Mucosa of rectum (tissue), 2 donors: Measurements from ENCODE around the gene CLIP3.

Source experiments
- H3K27ac ChIP-seq, 2 donors: one replicate each; pipeline ENCODE4 v1.7.0; 2013; ENCODE audit warnings: inconsistent platforms in 2 of 2, low read depth in 2 of 2, low read length in 2 of 2
- H3K27me3 ChIP-seq, 2 donors: one replicate each; pipeline ENCODE4 v1.7.0; 2013; ENCODE audit warnings: low read length in 2 of 2; ENCODE audit not compliant: control insufficient read depth in 2 of 2, insufficient read depth in 2 of 2
- H3K36me3 ChIP-seq, 2 donors: one replicate each; pipeline ENCODE4 v1.7.0; 2013; ENCODE audit warnings: low read length in 2 of 2; ENCODE audit not compliant: control insufficient read depth in 2 of 2, insufficient read depth in 2 of 2
- H3K4me1 ChIP-seq, 2 donors: one replicate each; pipeline ENCODE4 v1.7.0; 2013; ENCODE audit warnings: low read length in 2 of 2, mild to moderate bottlenecking in 1 of 2; ENCODE audit not compliant: control insufficient read depth in 2 of 2, insufficient read depth in 2 of 2
- H3K4me3 ChIP-seq, 2 donors: one replicate each; pipeline ENCODE4 v1.7.0; 2013; ENCODE audit warnings: low read length in 2 of 2
- H3K9ac ChIP-seq, 2 donors: one replicate each; pipeline ENCODE4 v1.7.0; 2013; ENCODE audit warnings: low read length in 2 of 2, low read depth in 1 of 2, mild to moderate bottlenecking in 1 of 2
- H3K9me3 ChIP-seq, 2 donors: one replicate each; pipeline ENCODE4 v1.7.0; 2013; ENCODE audit warnings: low read length in 2 of 2; ENCODE audit not compliant: control insufficient read depth in 2 of 2
- donor health status: healthy.
- donor health status: Normal muscosa, but diverticular disease.

CLIP3 gene

DNA sequence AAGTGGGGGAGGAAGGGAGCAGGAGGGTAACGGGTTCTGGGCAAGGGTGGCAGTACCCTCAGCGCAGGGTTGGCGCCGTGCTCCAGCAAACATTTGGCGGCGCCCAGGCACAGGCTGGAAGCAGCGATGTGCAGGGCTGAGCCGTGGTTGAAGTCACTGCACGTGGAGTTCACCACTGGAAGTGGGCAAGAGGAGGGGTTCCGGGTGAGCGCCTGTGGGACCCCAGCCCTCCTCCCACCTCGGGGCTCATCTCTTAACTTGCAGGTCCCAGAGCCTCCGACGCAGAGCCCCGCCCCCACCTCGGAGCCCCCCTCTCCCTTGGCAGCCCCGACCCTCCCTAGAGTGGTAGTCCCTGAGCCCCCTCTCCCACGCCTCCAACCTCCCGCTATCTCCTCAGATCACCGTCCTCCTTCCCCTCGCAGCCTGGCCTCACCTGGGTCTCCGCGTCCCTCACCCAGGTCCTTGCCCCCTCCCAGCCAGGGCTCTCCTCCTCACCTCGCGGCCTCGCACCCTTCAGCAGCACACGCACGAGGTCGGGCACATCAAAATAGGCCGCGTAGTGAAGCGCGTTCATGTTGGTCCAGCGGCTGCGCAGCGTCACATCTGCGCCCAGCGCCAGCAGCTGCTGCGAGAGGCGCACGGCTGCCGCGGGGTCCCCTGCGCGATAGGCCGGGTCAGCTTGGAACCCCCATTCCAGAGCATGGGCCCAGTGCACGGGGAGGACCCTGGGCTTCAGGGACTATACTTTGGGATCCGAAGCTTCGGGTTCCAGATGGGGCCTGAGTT is 6.4 kb downstream of the CLIP3 start:
- Histone ChIP-seq H3K27ac (no peak overlapping the region), H3K9ac (no peak overlapping the region), H3K9me3 (no peaks in the 10 kb centered on the region), H3K27me3 (no peaks in the 10 kb centered on the region), H3K36me3 (peaks cover 4 to 6% of the 10 kb centered on the region in 2 donors), H3K4me3 (no peak overlapping the region), H3K4me1 (no peaks in the 10 kb centered on the region)

DNA sequence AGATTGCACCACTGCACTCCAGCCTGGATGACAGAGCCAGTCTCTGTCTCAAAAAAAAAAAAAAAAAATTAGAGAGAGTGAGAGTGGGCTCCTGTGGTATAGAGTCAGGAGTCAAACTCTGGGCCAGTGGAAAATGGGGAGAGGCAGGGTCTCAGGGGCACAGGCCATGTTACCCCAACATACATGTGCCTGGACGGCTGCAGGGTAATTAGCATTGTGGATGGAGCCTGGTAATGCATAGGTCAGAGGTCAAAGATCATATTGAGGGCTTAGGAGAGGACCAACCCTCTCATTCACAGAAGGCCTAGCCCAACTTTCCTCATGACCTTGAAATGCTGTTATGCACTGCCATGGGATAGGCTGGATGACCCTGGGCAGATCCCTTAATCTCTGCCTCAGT is 7.1 kb downstream of the CLIP3 start:
- no peaks in the 10 kb centered on the region for H3K4me1 ChIP-seq
- H3K9ac ChIP-seq, result no peak overlapping the region
- no peaks in the 10 kb centered on the region for H3K27me3 ChIP-seq
- H3K36me3 ChIP-seq, result peaks cover 4 to 6% of the 10 kb centered on the region in 2 donors
- H3K4me3 ChIP-seq, result no peak overlapping the region
- no peaks in the 10 kb centered on the region for H3K9me3 ChIP-seq
- H3K27ac ChIP-seq, result no peak overlapping the region

GRCh38 chr19:36023432-36023831 is 9.2 kb downstream of the CLIP3 start:
- Histone ChIP-seq H3K9ac (no peak overlapping the region), H3K27ac (no peak overlapping the region), H3K4me1 (no peaks in the 10 kb centered on the region), H3K36me3 (peaks cover 6% of the 10 kb centered on the region in 2 donors), H3K9me3 (no peaks in the 10 kb centered on the region), H3K27me3 (no peaks in the 10 kb centered on the region), H3K4me3 (no peak overlapping the region)

GRCh38 chr19:36019061-36019670 is 13.5 kb downstream of the CLIP3 start:
- Histone ChIP-seq H3K9me3 (no peaks in the 10 kb centered on the region), H3K36me3 (peaks cover 3 to 6% of the 10 kb centered on the region in 2 donors), H3K4me3 (no peak overlapping the region), H3K4me1 (peaks cover 5% of the 10 kb centered on the region in 2 donors), H3K27ac (no peak overlapping the region), H3K9ac (no peak overlapping the region), H3K27me3 (no peaks in the 10 kb centered on the region)

DNA sequence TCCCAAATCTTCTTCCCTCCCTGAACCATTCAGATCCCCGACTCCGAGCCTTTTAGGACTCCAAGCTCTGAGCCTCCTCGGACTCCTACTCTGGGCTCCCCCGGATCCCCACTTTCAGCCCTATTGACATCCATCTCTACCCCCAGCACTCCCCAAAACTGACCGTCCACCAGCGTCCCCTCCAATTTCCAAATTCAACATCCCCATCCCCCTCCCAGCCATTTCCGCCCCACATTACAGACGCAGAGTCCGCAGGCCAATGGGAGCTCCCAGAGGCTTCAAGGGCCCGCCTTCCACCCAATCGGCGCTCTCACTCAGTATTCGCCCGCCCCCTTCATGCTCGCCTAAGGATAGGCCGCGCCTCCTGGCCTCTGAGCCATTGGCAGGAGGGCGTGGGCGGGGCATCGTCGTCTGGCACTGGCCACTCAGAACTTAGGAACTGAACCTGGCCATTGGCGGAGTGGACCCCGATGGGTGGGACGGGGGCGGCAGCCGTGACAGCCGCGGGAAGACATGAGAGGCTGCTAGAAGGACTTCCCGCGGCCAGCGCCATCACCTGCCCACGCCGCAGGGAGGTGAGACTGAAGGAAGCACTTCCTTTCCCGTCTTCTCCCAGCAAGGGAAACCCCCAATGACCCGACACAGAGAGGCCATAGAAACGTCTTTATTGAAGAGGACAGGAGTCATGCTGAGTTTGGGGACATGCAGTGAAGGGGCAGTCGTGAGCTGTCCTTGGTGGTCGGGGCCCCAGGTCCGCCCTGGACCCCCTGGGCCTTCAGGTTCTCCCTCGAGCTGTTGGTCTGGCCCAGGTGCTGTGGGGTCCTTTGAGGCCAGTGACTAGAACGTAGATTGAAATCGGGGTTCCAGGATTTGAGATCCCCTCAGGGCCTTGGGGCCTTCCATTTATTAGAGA is 18.4 kb downstream of the CLIP3 start, which contains the start of gene ALKBH6:
Gene ALKBH6 (minus strand): TSS at position 202 of the 913 bp plus-strand sequence. CDS start 816 bp downstream, outside the sequence.
- peak within 1 kb of the TSS; percentile 65 to 79 for H3K27ac ChIP-seq
- H3K36me3 ChIP-seq, result peaks cover 2 to 3% of the 10 kb centered on the region in 2 donors
- H3K9ac ChIP-seq, result peak within 1 kb of the TSS; percentile 82 to 96
- no peaks in the 10 kb centered on the region for H3K9me3 ChIP-seq
- H3K4me3 ChIP-seq, result peak within 1 kb of the TSS; percentile 87 to 96
- H3K4me1 ChIP-seq, result peaks cover 16 to 18% of the 10 kb centered on the region in 2 donors
- H3K27me3 ChIP-seq, result no peaks in the 10 kb centered on the region

GRCh38 chr19:36013280-36014011 is 19.2 kb downstream of the CLIP3 start:
- peak overlapping the region; percentile 82 to 96 for H3K9ac ChIP-seq
- H3K27ac ChIP-seq, result peak overlapping the region; percentile 65 to 79
- H3K4me1 ChIP-seq, result peaks cover 23 to 24% of the 10 kb centered on the region in 2 donors
- peak overlapping the region; percentile 87 to 96 for H3K4me3 ChIP-seq
- no peaks in the 10 kb centered on the region for H3K27me3 ChIP-seq
- peaks cover 0 to 3% of the 10 kb centered on the region in 2 donors for H3K36me3 ChIP-seq
- no peaks in the 10 kb centered on the region for H3K9me3 ChIP-seq

DNA sequence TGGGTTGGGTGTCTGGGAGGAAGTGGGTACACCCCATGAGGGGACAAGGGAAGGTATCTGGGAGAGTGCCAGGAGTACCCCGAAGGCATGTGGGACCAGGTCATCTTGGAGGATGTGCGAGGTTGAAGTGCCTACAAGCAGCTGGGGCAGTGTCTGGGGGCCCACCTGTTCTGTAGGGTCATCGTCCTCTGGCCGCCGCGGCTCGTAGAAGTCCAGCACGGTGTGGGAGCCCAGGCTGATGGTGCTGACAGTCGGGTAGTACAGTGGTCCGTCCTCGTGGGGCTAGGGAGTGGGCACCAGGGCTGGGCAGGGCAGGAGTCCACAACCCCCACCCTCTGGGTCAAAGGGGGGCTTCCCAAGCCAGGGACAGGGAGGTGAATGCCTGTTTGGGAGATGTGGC is 22.3 kb downstream of the CLIP3 start:
- Histone ChIP-seq H3K36me3 (no peaks in the 10 kb centered on the region), H3K9me3 (no peaks in the 10 kb centered on the region), H3K9ac (no peak overlapping the region), H3K4me3 (no peak overlapping the region), H3K27me3 (no peaks in the 10 kb centered on the region), H3K27ac (no peak overlapping the region), H3K4me1 (peaks cover 23 to 24% of the 10 kb centered on the region in 2 donors)

DNA sequence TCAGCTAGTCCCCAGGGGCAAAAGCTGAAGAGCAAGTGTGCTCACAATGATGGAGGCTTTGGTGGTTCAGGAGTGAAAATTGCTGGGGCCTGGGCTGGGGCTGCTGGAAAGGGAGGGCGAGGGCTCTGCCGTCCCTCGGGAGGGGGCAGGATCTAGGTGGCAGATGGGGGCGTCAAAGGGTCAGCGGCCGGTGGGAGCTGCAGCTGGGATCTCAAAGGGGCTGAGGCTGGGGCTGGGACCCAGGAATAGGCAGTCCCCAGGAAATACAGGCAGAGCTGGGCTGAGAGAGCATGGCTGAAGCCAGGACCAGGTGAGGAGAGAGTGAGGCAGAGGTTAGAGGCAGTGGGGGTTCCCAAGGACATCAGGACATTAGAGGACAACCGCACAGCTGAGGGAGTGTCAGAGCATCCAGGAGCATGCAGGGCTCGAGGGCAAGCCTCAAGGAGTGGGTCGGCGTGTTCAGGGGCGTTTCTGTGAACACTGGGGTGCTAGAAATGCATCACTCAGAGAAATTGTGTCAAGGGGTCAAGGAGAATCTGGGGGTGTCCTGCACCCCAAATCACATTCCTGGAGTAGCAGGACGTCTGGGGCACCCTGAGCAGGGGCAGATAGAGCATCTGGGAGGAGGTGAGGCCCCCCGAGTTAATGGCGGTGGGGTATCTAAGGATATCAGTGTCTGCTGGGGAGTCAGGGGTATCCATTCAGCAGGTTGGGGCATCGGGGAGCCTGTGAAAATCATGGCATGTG is 22.9 kb downstream of the CLIP3 start:
- Histone ChIP-seq H3K36me3 (no peaks in the 10 kb centered on the region), H3K4me1 (peaks cover 21 to 23% of the 10 kb centered on the region in 2 donors), H3K9me3 (no peaks in the 10 kb centered on the region), H3K9ac (peak overlapping the region; percentile 14 to 57), H3K27me3 (no peaks in the 10 kb centered on the region), H3K27ac (peak overlapping the region in 1 of 2 donors; percentile 9), H3K4me3 (peak overlapping the region; percentile 56 to 62)

- H3K27ac ChIP-seq, result peak overlapping the region in 1 of 2 donors; percentile 9
- H3K4me1 ChIP-seq, result peaks cover 17 to 18% of the 10 kb centered on the region in 2 donors
- peak overlapping the region; percentile 56 to 62 for H3K4me3 ChIP-seq
- peak overlapping the region; percentile 57 to 63 for H3K9ac ChIP-seq
- no peaks in the 10 kb centered on the region for H3K9me3 ChIP-seq
- H3K27me3 ChIP-seq, result no peaks in the 10 kb centered on the region
- H3K36me3 ChIP-seq, result no peaks in the 10 kb centered on the region
Observed at GRCh38 chr19:36009220-36009619, 23.5 kb downstream of the CLIP3 start.
